Cardiac fibroblast (primary cell): ENCODE data around the gene SLC30A9.

ENCODE experiments used
- DNase-seq, 2 donors: peaks; one replicate each; pipeline versions ENCODE4 v3.0.0 to v3.0.0-alpha.2; 2010; ENCODE audit warnings: low read depth in 2 of 2
- H3K4me3 ChIP-seq, 2 donors: replicated peaks in 1 of 2; 1 replicate in 1 of 2; 2 replicates in 1 of 2; pipeline ENCODE4 v1.5.1; 2011; ENCODE audit warnings: low read depth in 2 of 2, low read length in 2 of 2, mild to moderate bottlenecking in 2 of 2, moderate library complexity in 1 of 2
- CTCF ChIP-seq: IDR thresholded peaks from one replicate; pipeline ENCODE4 v1.5.1; 2011; ENCODE audit warnings: low read depth, mild to moderate bottlenecking, low read length, inconsistent platforms

Gene SLC30A9

GRCh38 chr4:41990365-41991111 lies at the start of gene SLC30A9:
Gene SLC30A9, plus strand, starts transcription at chr4:41990530. Its CDS starts 122 bp downstream, at chr4:41990652.
- peak; percentile 94 to 95 for DNase-seq
- peak; percentile 50 for TF ChIP-seq CTCF
- peak within 1 kb of the TSS; percentile 85 to 91 for H3K4me3 ChIP-seq

DNA sequence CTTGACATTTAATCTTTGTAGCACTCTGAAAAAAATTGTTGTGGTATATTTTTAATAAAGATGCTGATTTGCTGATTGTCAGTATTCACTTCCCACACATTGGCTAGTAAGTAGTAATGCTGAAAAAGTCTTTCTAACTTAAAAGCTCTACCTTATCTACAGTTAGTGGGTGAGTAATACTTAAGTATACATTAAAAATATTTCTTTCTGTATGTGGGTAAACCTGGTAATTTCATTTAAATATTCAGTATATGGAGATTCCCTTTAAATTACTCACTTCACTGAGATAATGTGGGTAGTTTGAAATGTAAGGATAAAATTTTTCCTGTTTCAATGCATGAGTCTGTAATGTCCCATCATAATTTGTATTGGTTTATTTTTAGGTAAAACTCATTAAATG lies 49.5 kb upstream of the SLC30A9 start:
- DNase-seq: no peak
- TF ChIP-seq CTCF: no peak
- H3K4me3 ChIP-seq: no peak overlapping the region

- TF ChIP-seq CTCF: no peak
- no peak for DNase-seq
- no peak overlapping the region for H3K4me3 ChIP-seq
These were observed 46.8 kb upstream of the SLC30A9 start for GRCh38 chr4:41943506-41943905.

GRCh38 chr4:41944089-41944488 lies 46.2 kb upstream of the SLC30A9 start:
- TF ChIP-seq CTCF: no peak
- DNase-seq: no peak
- H3K4me3 ChIP-seq: no peak overlapping the region

- no peak for TF ChIP-seq CTCF
- no peak for DNase-seq
- H3K4me3 ChIP-seq: no peak overlapping the region
These were observed 40.8 kb upstream of the SLC30A9 start for GRCh38 chr4:41949531-41949930.

- TF ChIP-seq CTCF: peak; percentile 26
- no peak overlapping the region for H3K4me3 ChIP-seq
- DNase-seq: peak; percentile 25 to 35
These were observed 32.7 kb upstream of the SLC30A9 start for GRCh38 chr4:41957634-41958033.

- H3K4me3 ChIP-seq: no peak overlapping the region
- DNase-seq: peak; percentile 29 to 46
- peak; percentile 31 for TF ChIP-seq CTCF
These were observed 27.2 kb upstream of the SLC30A9 start for GRCh38 chr4:41963105-41963504.
